B cell (primary cell): ENCODE results near the gene EEF1AKMT3. TPM values are rescaled to one million over a fixed set of nuclear protein-coding genes. Genes with fewer than 3 reads are reported as not detected.

ENCODE experiments used
- ATAC-seq: fragments of 200-7000 bp; cut with Tn5 transposase; one replicate; pipeline ENCODE4 v1.10.0; 2021; ENCODE audit warnings: low read depth, mild to moderate bottlenecking, moderate number of reproducible peaks, moderate library complexity
- CTCF ChIA-PET: fragments of 350-600 bp; sonication (Branson Sonifier 250); formaldehyde crosslinking; loops from one replicate; lab custom pipeline; 2021; ENCODE audit warnings: antibody characterized with exemption, inconsistent platforms; lab: Charles Lee
- POLR2A ChIA-PET: fragments of 350-600 bp; sonication (Branson Sonifier 250); formaldehyde crosslinking; loops from one replicate; lab custom pipeline; 2021; ENCODE audit warnings: antibody characterized with exemption; lab: Charles Lee
- DNase-seq: peaks from one replicate; pipeline ENCODE4 v3.0.0; 2013
- H2AFZ ChIP-seq: 2 replicates; pipeline ENCODE4 v1.6.1; 2012; ENCODE audit warnings: mild to moderate bottlenecking, low read depth, low read length; ENCODE audit not compliant: insufficient read depth, poor library complexity, severe bottlenecking
- H3K27ac ChIP-seq, 2 donors: 1 replicate in 1 of 2; 2 replicates in 1 of 2; pipeline ENCODE4 v1.5.1; 2012 to 2013; ENCODE audit warnings: low read length in 2 of 2, mild to moderate bottlenecking in 2 of 2, moderate library complexity in 1 of 2
- H3K27me3 ChIP-seq, 4 experiments: fragments of 200-600 bp in 1 of 4; sonication (generic) in 1 of 4; replicated peaks in 1 of 4; 1 replicate in 2 of 4; 2 replicates in 2 of 4; pipeline versions ENCODE4 v1.6.1 to v1.7.0; 2013 to 2016; ENCODE audit warnings: low read length in 3 of 4, mild to moderate bottlenecking in 2 of 4, mixed read lengths in 1 of 4, moderate library complexity in 1 of 4; ENCODE audit not compliant: insufficient read depth in 4 of 4, control insufficient read depth in 3 of 4; ENCODE audit errors: control extremely low read depth in 1 of 4
- H3K36me3 ChIP-seq, 2 experiments: replicated peaks in 1 of 2; 1 replicate in 1 of 2; 2 replicates in 1 of 2; pipeline versions ENCODE4 v1.6.1 to v1.7.1; 2013; ENCODE audit warnings: low read length in 1 of 2; ENCODE audit not compliant: insufficient read depth in 2 of 2, control insufficient read depth in 1 of 2; ENCODE audit errors: control extremely low read depth in 1 of 2, extremely low read depth in 1 of 2
- H3K4me1 ChIP-seq, 2 donors: fragments of 200-600 bp in 1 of 2; sonication (generic) in 1 of 2; 1 replicate in 1 of 2; 2 replicates in 1 of 2; pipeline versions ENCODE4 v1.5.1 to v1.6.1; 2013 to 2017; ENCODE audit warnings: low read length in 2 of 2; ENCODE audit not compliant: control insufficient read depth in 2 of 2, insufficient read depth in 2 of 2
- H3K4me2 ChIP-seq: replicated peaks from 2 replicates; pipeline ENCODE3; 2012; ENCODE audit warnings: mild to moderate bottlenecking, low read depth, low read length; ENCODE audit not compliant: poor library complexity, severe bottlenecking
- H3K4me3 ChIP-seq, 5 experiments: fragments of 200-600 bp in 1 of 5; sonication (generic) in 1 of 5; 1 replicate in 3 of 5; 2 replicates in 2 of 5; pipeline versions ENCODE4 v1.5.1 to v1.7.0; 2011 to 2016; ENCODE audit warnings: low read length in 4 of 5, mild to moderate bottlenecking in 4 of 5, low read depth in 2 of 5, control low read depth in 1 of 5, moderate library complexity in 1 of 5; ENCODE audit not compliant: insufficient read depth in 1 of 5; ENCODE audit errors: control extremely low read depth in 1 of 5, extremely low read depth in 1 of 5
- H3K79me2 ChIP-seq: fragments of 200-600 bp; sonication (generic); one replicate; pipeline ENCODE4 v1.6.0; 2016; ENCODE audit warnings: low read length; ENCODE audit not compliant: control insufficient read depth, insufficient read depth
- H3K9ac ChIP-seq: fragments of 200-600 bp; sonication (generic); 2 replicates; pipeline ENCODE4 v1.6.1; 2017; ENCODE audit warnings: mild to moderate bottlenecking, low read length, moderate library complexity
- H3K9me3 ChIP-seq, 3 donors: one replicate each; pipeline versions ENCODE4 v1.6.1 to v1.7.1; 2013; ENCODE audit warnings: low read length in 2 of 3; ENCODE audit not compliant: control insufficient read depth in 2 of 3, insufficient read depth in 1 of 3; ENCODE audit errors: control extremely low read depth in 1 of 3
- H4K20me1 ChIP-seq: 2 replicates; pipeline ENCODE4 v1.6.0; 2012; ENCODE audit warnings: mild to moderate bottlenecking, low read length; ENCODE audit not compliant: insufficient read depth, control insufficient read depth, poor library complexity, severe bottlenecking
- H3K27ac Mint-ChIP-seq: one replicate; pipeline ENCODE4 v1.8.0; 2021; ENCODE audit warnings: mixed read lengths
- H3K27me3 Mint-ChIP-seq: one replicate; pipeline ENCODE4 v1.8.0; 2021; ENCODE audit warnings: mixed read lengths
- H3K4me1 Mint-ChIP-seq: one replicate; pipeline ENCODE4 v1.8.0; 2021; ENCODE audit warnings: mixed read lengths
- H3K4me3 Mint-ChIP-seq: one replicate; pipeline ENCODE4 v1.8.0; 2021; ENCODE audit warnings: mixed read lengths
- H3K9me3 Mint-ChIP-seq: one replicate; pipeline ENCODE4 v1.8.0; 2022; ENCODE audit warnings: mixed read lengths; ENCODE audit not compliant: insufficient read depth
- EZH2 ChIP-seq: IDR thresholded peaks from 2 replicates; pipeline ENCODE4 v1.6.1; 2012; ENCODE audit warnings: borderline replicate concordance, low read depth, mild to moderate bottlenecking, moderate library complexity, low read length; ENCODE audit not compliant: insufficient read depth, poor library complexity, severe bottlenecking
- WGBS: methylation state at CpG from one replicate; pipeline ENCODE4 v1.1.5; 2013; ENCODE audit warnings: missing lambda C conversion rate; ENCODE audit not compliant: insufficient coverage; 5-methylcytosine and 5-hydroxymethylcytosine counted together
- intact Hi-C: fragments of 100-400 bp; cut with micrococcal nuclease; formaldehyde crosslinking; loops from one replicate; pipeline ENCODE4 v1.10.0; 2022
- polyA plus RNA-seq: library from polyadenylated mRNA; depleted of rRNA; stranded (reverse); fragments of >200 nt; gene quantifications from 2 replicates; pipeline ENCODE4 v1.2.3, GENCODE V29; 2012
- total RNA-seq, 2 donors: library from RNA; stranded (reverse); fragments of 120-200 nt in 1 of 2; gene quantifications; 1 replicate in 1 of 2; 2 replicates in 1 of 2; pipeline versions ENCODE4 v1.2.3 to v1.2.4, GENCODE V29; 2013 to 2022
- TF ChIP-seq, protein P1 (sequence below): fragments of 200-600 bp; IDR thresholded peaks from one replicate; pipeline ENCODE4 v1.8.0; 2022; ENCODE audit warnings: antibody characterized with exemption, mild to moderate bottlenecking

The EEF1AKMT3 gene
- total and polyA plus RNA-seq, 2 donors (not counting 1 experiment from before 2014, with no cell fraction given), result 0.89 to 1.3 TPM

DNA sequence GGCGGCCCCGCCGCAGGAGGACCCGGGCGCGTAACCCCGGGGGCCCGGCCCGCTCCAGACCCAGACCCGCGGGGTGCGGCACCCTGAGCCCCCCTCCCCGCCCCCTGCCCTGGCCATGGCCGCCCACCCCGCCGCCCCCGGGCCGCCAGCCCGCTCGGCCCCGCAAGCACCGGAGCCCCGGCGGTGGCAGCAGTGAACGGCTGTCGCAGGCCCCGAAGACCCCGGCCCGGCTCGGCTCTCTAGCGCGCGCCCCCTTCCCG, 17.3 kb upstream of the EEF1AKMT3 start:
- ATAC-seq (no peak), DNase-seq (no peak)
- Histone ChIP-seq H2AFZ (peak overlapping the region; percentile 16), H3K4me2 (peak overlapping the region; percentile 90), H3K4me3 (peak overlapping the region in 4 of 5 experiments; percentile 78 to 87 (median 86)), H3K27ac (peak overlapping the region in 1 of 2 donors; percentile 30), H3K9ac (peak overlapping the region; percentile 80), H3K9me3 (no peaks in the 10 kb centered on the region), H4K20me1 (peaks cover 41% of the 10 kb centered on the region), H3K4me1 (peaks cover 44 to 68% of the 10 kb centered on the region in 2 donors), H3K36me3 (peaks cover 1 to 38% of the 10 kb centered on the region in 2 experiments), H3K79me2 (peaks cover 48% of the 10 kb centered on the region), H3K27me3 (no peaks in the 10 kb centered on the region)
- Mint-ChIP-seq H3K27ac (no peak overlapping the region), H3K4me1 (peaks cover 72% of the 10 kb centered on the region), H3K27me3 (no peaks in the 10 kb centered on the region), H3K9me3 (no peaks in the 10 kb centered on the region), H3K4me3 (peak overlapping the region; percentile 96)
- POLR2A ChIA-PET, result interaction anchor here (1.0 kb wide), 1 partner anchor 92 kb away, joined by 4 read pairs; the partner anchor contains the start of gene CTDSP2
- intact Hi-C loops, result loop anchor here (5.0 to 10.0 kb wide), 5 partner anchors 77 to 670 kb away; partner anchors contain the start of genes CTDSP2, GLI1, INHBE and MARS1
- CTCF ChIA-PET, result interaction anchor here (1.5 to 2.6 kb wide), 3 partner anchors 27 to 150 kb away, joined by 5 to 31 read pairs (median 7); partner anchors contain the start of gene TSFM
- TF ChIP-seq, protein P1, sequence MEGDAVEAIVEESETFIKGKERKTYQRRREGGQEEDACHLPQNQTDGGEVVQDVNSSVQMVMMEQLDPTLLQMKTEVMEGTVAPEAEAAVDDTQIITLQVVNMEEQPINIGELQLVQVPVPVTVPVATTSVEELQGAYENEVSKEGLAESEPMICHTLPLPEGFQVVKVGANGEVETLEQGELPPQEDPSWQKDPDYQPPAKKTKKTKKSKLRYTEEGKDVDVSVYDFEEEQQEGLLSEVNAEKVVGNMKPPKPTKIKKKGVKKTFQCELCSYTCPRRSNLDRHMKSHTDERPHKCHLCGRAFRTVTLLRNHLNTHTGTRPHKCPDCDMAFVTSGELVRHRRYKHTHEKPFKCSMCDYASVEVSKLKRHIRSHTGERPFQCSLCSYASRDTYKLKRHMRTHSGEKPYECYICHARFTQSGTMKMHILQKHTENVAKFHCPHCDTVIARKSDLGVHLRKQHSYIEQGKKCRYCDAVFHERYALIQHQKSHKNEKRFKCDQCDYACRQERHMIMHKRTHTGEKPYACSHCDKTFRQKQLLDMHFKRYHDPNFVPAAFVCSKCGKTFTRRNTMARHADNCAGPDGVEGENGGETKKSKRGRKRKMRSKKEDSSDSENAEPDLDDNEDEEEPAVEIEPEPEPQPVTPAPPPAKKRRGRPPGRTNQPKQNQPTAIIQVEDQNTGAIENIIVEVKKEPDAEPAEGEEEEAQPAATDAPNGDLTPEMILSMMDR, result no peak
- no peak for TF ChIP-seq EZH2
- WGBS, result 0% methylated on average over 7 of the region's 34 CpGs
